NB4 (cell line): ENCODE measurements around the gene STK39.

Experiments
- MAX ChIP-seq: IDR thresholded peaks from 2 replicates; pipeline ENCODE4 v1.6.1; 2011; ENCODE audit warnings: low read depth, low read length
- MYC ChIP-seq: IDR thresholded peaks from 2 replicates; pipeline ENCODE4 v1.6.1; 2011; ENCODE audit warnings: low read depth, low read length
- POLR2A ChIP-seq: IDR thresholded peaks from 2 replicates; pipeline ENCODE4 v1.6.1; 2011; ENCODE audit warnings: mild to moderate bottlenecking; ENCODE audit not compliant: insufficient read length; ENCODE audit errors: extremely low read depth
- TF ChIP-seq, protein P1 (sequence below): IDR thresholded peaks from one replicate; pipeline ENCODE4 v1.5.1; 2012; ENCODE audit warnings: low read depth, low read length

- TF ChIP-seq, protein P1, sequence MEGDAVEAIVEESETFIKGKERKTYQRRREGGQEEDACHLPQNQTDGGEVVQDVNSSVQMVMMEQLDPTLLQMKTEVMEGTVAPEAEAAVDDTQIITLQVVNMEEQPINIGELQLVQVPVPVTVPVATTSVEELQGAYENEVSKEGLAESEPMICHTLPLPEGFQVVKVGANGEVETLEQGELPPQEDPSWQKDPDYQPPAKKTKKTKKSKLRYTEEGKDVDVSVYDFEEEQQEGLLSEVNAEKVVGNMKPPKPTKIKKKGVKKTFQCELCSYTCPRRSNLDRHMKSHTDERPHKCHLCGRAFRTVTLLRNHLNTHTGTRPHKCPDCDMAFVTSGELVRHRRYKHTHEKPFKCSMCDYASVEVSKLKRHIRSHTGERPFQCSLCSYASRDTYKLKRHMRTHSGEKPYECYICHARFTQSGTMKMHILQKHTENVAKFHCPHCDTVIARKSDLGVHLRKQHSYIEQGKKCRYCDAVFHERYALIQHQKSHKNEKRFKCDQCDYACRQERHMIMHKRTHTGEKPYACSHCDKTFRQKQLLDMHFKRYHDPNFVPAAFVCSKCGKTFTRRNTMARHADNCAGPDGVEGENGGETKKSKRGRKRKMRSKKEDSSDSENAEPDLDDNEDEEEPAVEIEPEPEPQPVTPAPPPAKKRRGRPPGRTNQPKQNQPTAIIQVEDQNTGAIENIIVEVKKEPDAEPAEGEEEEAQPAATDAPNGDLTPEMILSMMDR = no peak
- no peak for TF ChIP-seq MAX
- TF ChIP-seq POLR2A = no peak
- no peak for TF ChIP-seq MYC
Observed at GRCh38 chr2:168139852-168140251, 107.5 kb downstream of the STK39 start.
